ENCODE measurements around the gene GALNS. TPM values are rescaled to one million over a fixed set of nuclear protein-coding genes. Genes with fewer than 3 reads are reported as not detected.
A peak's percentile ranks its signal among the peaks of the same experiment; 100 is the strongest.

GALNS gene
- total and polyA plus RNA-seq, 2 of the 8 experiments (the other 6 are each of a cell fraction or from before 2014, with no cell fraction given), result 8.9 to 17.8 TPM

- Histone ChIP-seq H3K79me1 (ENCODE audit: low read depth, low read length) (no peaks in the 10 kb centered on the region), H2BK5ac (ENCODE audit: low read depth, low read length) (peak overlapping the region; percentile 67; the same call in 1 of the 2 replicates), H3K27ac (ENCODE audit: low read depth, low read length) (no peak overlapping the region), H3K9ac (replicated peaks in 1 of 4; ENCODE audit: extremely low read depth in 1 of 4, low read depth in 3 of 4, low read length in 3 of 4) (no peak overlapping the region), H3K4me3 (ENCODE audit: extremely low read depth in 1 of 4, insufficient read depth in 2 of 4, low read depth in 3 of 4, low read length in 4 of 4) (no peak overlapping the region), H3K79me2 (ENCODE audit: control insufficient read depth in 1 of 2, insufficient read depth in 2 of 2, low read length in 2 of 2) (no peaks in the 10 kb centered on the region), H3K23me2 (ENCODE audit: low read depth, low read length) (peaks cover 2% of the 10 kb centered on the region; the same call in 1 of the 2 replicates), H4K20me1 (replicated peaks in 1 of 2; ENCODE audit: control insufficient read depth in 1 of 2, insufficient read depth in 2 of 2, low read length in 2 of 2) (no peaks in the 10 kb centered on the region), H3K4ac (replicated peaks; ENCODE audit: insufficient read length, low read depth, low read length) (no peak overlapping the region), H2BK20ac (ENCODE audit: low read length) (peak overlapping the region; percentile 87; the same call in 1 of the 2 replicates), H3K4me2 (ENCODE audit: insufficient read depth in 1 of 2, low read depth in 2 of 2, low read length in 2 of 2) (peak overlapping the region; percentile 33 to 53), H3K27me3 (replicated peaks in 1 of 4; ENCODE audit: control insufficient read depth in 3 of 4, extremely low read depth in 1 of 4, insufficient read depth in 3 of 4, low read length in 3 of 4) (peaks cover 0 to 3% (median 2%) of the 10 kb centered on the region in 4 experiments; a peak in 3 of 7 replicates), H3K9me3 (ENCODE audit: insufficient read depth in 2 of 2, low read depth in 1 of 2, low read length in 1 of 2) (no peaks in the 10 kb centered on the region), H4K8ac (ENCODE audit: extremely low read depth, insufficient read depth, low read length) (no peak overlapping the region), H2BK12ac (ENCODE audit: low read depth, low read length) (peak overlapping the region; percentile 95; the same call in 1 of the 2 replicates), H4K91ac (replicated peaks; ENCODE audit: insufficient read length, low read length) (peak overlapping the region; percentile 84), H2AFZ (ENCODE audit: low read length) (no peak overlapping the region; the same call in 1 of the 2 replicates), H2BK120ac (replicated peaks; ENCODE audit: low read depth, low read length) (peak overlapping the region; percentile 69), H3K14ac (ENCODE audit: insufficient read length) (no peak overlapping the region), H3K23ac (ENCODE audit: insufficient read length) (no peak overlapping the region), H2BK15ac (ENCODE audit: low read length) (peak overlapping the region; percentile 99), H4K5ac (ENCODE audit: insufficient read length, low read depth, low read length) (peak overlapping the region; percentile 70), H3K4me1 (replicated peaks in 1 of 4; ENCODE audit: control insufficient read depth in 3 of 4, insufficient read depth in 4 of 4, low read length in 3 of 4) (peaks cover 0 to 26% (median 18%) of the 10 kb centered on the region in 4 experiments; a peak in 6 of 7 replicates), H3K56ac (replicated peaks; ENCODE audit: insufficient read length, low read depth, low read length) (no peak overlapping the region), H3K18ac (ENCODE audit: extremely low read depth, low read length) (peak overlapping the region; percentile 72), H2AK5ac (ENCODE audit: low read depth, low read length) (peak overlapping the region; percentile 59; the same call in 1 of the 2 replicates), H3K36me3 (ENCODE audit: control insufficient read depth in 2 of 4, insufficient read depth in 4 of 4, low read length in 3 of 4) (no peaks in the 10 kb centered on the region)
- FAIRE-seq, result no peak
- ChIA-PET POLR2A (ENCODE audit: partially characterized antibody) (interaction anchor here (1.4 kb wide), 1 partner anchor 9 kb away, joined by 3 read pairs; no protein-coding TSS in a partner anchor), CTCF (ENCODE audit: partially characterized antibody) (interaction anchor here (0.7 kb wide), 1 partner anchor 89 kb away, joined by 3 read pairs; no protein-coding TSS in a partner anchor)
- DNase-seq (ENCODE audit: low read depth in 1 of 2, low spot score in 2 of 2), result peak in 1 of 2 experiments; percentile 61
- WGBS, 2 experiments (ENCODE audit: extremely low coverage in 1 of 2, insufficient coverage in 1 of 2, insufficient read length in 1 of 2, insufficient replicate concordance in 2 of 2, low coverage in 1 of 2, low lambda C conversion rate in 2 of 2, missing lambda C conversion rate in 1 of 2), result 49% methylated on average over 19 of the region's 24 CpGs; no CpG with 5 or more reads in 1 of the 2 experiments
- no peak for TF ChIP-seq CTCF (IDR thresholded peaks at IDR 0.05; ENCODE audit: control extremely low read depth in 1 of 3, insufficient read depth in 1 of 3, low read depth in 1 of 3, low read length in 3 of 3)
- peak; percentile 6 for TF ChIP-seq ASH2L (IDR thresholded peaks at IDR 0.05; ENCODE audit: low read length)
- TF ChIP-seq SUZ12 (IDR thresholded peaks at IDR 0.05; ENCODE audit: low read length), result no peak
- TF ChIP-seq RBBP5 (IDR thresholded peaks at IDR 0.05; ENCODE audit: borderline replicate concordance, low read depth, low read length), result no peak
- no peak for TF ChIP-seq SIRT6 (IDR thresholded peaks at IDR 0.05; ENCODE audit: low read length)
- no peak for TF ChIP-seq RFX5 (IDR thresholded peaks at IDR 0.05; ENCODE audit: borderline replicate concordance, low read depth, low read length)
- no peak for TF ChIP-seq TBP (IDR thresholded peaks at IDR 0.05; ENCODE audit: low read depth, low read length)
- no peak for TF ChIP-seq E2F6 (IDR thresholded peaks at IDR 0.05)
Observed at GRCh38 chr16:88790312-88791211, 66.2 kb downstream of the GALNS start.
